ENCODE data around the gene PHF2.

Gene PHF2

GRCh38 chr9:93673021-93673838, 96.8 kb downstream of the PHF2 start:
- Histone ChIP-seq H3K4me1 (no peaks in the 10 kb centered on the region), H3K9me3 (no peaks in the 10 kb centered on the region), H3K36me3 (no peaks in the 10 kb centered on the region; the same call in 1 of the 2 replicates), H3K27me3 (no peaks in the 10 kb centered on the region), H3K4me3 (ENCODE audit: low read depth, low read length) (no peak overlapping the region)
- no peak for TF ChIP-seq CTCF (IDR thresholded peaks at IDR 0.05; ENCODE audit: low read depth, low read length)
- DNase-seq, result peak; percentile 31

GRCh38 chr9:93673839-93674334, 97.5 kb downstream of the PHF2 start:
- H3K27me3 ChIP-seq, result no peaks in the 10 kb centered on the region
- H3K9me3 ChIP-seq, result no peaks in the 10 kb centered on the region
- no peaks in the 10 kb centered on the region for H3K4me1 ChIP-seq
- TF ChIP-seq CTCF (IDR thresholded peaks at IDR 0.05; ENCODE audit: low read depth, low read length), result no peak
- H3K4me3 ChIP-seq (ENCODE audit: low read depth, low read length), result no peak overlapping the region
- peak; percentile 13 for DNase-seq
- no peaks in the 10 kb centered on the region; the same call in 1 of the 2 replicates for H3K36me3 ChIP-seq

GRCh38 chr9:93674580-93675335, 98.4 kb downstream of the PHF2 start:
- Histone ChIP-seq H3K9me3 (no peaks in the 10 kb centered on the region), H3K27me3 (no peaks in the 10 kb centered on the region), H3K4me1 (no peaks in the 10 kb centered on the region), H3K36me3 (no peaks in the 10 kb centered on the region; the same call in 1 of the 2 replicates), H3K4me3 (ENCODE audit: low read depth, low read length) (no peak overlapping the region)
- DNase-seq, result peak; percentile 6
- TF ChIP-seq CTCF (IDR thresholded peaks at IDR 0.05; ENCODE audit: low read depth, low read length), result no peak

- Histone ChIP-seq H3K27me3 (no peaks in the 10 kb centered on the region), H3K9me3 (no peaks in the 10 kb centered on the region), H3K4me1 (no peaks in the 10 kb centered on the region), H3K36me3 (no peaks in the 10 kb centered on the region; the same call in 1 of the 2 replicates), H3K4me3 (ENCODE audit: low read depth, low read length) (no peak overlapping the region)
- TF ChIP-seq CTCF (IDR thresholded peaks at IDR 0.05; ENCODE audit: low read depth, low read length), result no peak
- DNase-seq, result no peak
These were observed 99.2 kb downstream of the PHF2 start for GRCh38 chr9:93675336-93676150.

- no peaks in the 10 kb centered on the region for H3K27me3 ChIP-seq
- H3K4me3 ChIP-seq (ENCODE audit: low read depth, low read length), result no peak overlapping the region
- TF ChIP-seq CTCF (IDR thresholded peaks at IDR 0.05; ENCODE audit: low read depth, low read length), result no peak
- no peaks in the 10 kb centered on the region for H3K4me1 ChIP-seq
- peak; percentile 8 for DNase-seq
- no peaks in the 10 kb centered on the region for H3K9me3 ChIP-seq
- no peaks in the 10 kb centered on the region; the same call in 1 of the 2 replicates for H3K36me3 ChIP-seq
These were observed 100.1 kb downstream of the PHF2 start for GRCh38 chr9:93676310-93677047.
